HCT116 (cell line): ENCODE data around the gene MRPL30. TPM values are rescaled to one million over a fixed set of nuclear protein-coding genes. Genes with fewer than 3 reads are reported as not detected.

Experiments used
- ATAC-seq: fragments of 200-7000 bp; cut with Tn5 transposase; 2 replicates; pipeline ENCODE4 v1.9.1; 2020; ENCODE audit warnings: mild to moderate bottlenecking, moderate library complexity
- BruUV-seq: library from RNA; stranded (reverse); fragments of 400-500 nt; replicated peaks from 2 replicates; lab custom pipeline; 2021; lab: Mats Ljungman, UMichigan
- CTCF ChIA-PET: fragments of 300-600 bp; sonication (Branson Sonifier 250); formaldehyde crosslinking; loops from one replicate; lab custom pipeline; 2021; ENCODE audit warnings: antibody characterized with exemption; lab: Charles Lee
- POLR2A ChIA-PET: fragments of 300-600, 350-600 bp; sonication (Branson Sonifier 250); formaldehyde crosslinking; loops from one replicate; lab custom pipeline; 2021; ENCODE audit warnings: antibody characterized with exemption; lab: Charles Lee
- RAD21 ChIA-PET, 2 experiments: fragments of 300-600 bp; sonication (Branson Sonifier 250); formaldehyde crosslinking; loops; one replicate each; lab custom pipeline; 2023; ENCODE audit warnings: low total read pairs in 2 of 2; ENCODE audit not compliant: uncharacterized antibody in 2 of 2, unreplicated experiment in 2 of 2, low non-redundant PET in 1 of 2; lab: Charles Lee
- DNase-seq: peaks from one replicate; pipeline ENCODE4 v3.0.0-alpha.2; 2010; ENCODE audit warnings: low read depth, low spot score
- H2AFZ ChIP-seq: fragments of 200-600 bp; shearing (Covaris generic), sonication (generic); 2 replicates; pipeline ENCODE4 v1.6.1; 2017; ENCODE audit warnings: low read depth, mixed run types, mixed read lengths, antibody characterized with exemption, low read length; ENCODE audit not compliant: poor library complexity, severe bottlenecking
- H3K27ac ChIP-seq: 2 replicates; pipeline ENCODE4 v1.5.1; 2012; ENCODE audit warnings: low read depth, low read length
- H3K27me3 ChIP-seq: fragments of 200-600 bp; sonication (generic); 2 replicates; pipeline ENCODE4 v1.6.1; 2016; ENCODE audit warnings: mixed run types, low read length, mixed read lengths; ENCODE audit not compliant: insufficient read depth
- H3K36me3 ChIP-seq, 2 experiments: fragments of 200-500 bp in 1 of 2; fragments of 200-600 bp in 1 of 2; sonication (Bioruptor generic) in 1 of 2; sonication (generic) in 1 of 2; 2 replicates each; pipeline versions ENCODE4 v1.5.1 to v1.6.1; 2014 to 2016; ENCODE audit warnings: low read length in 2 of 2, inconsistent platforms in 1 of 2, mixed read lengths in 1 of 2, mixed run types in 1 of 2; ENCODE audit not compliant: insufficient read depth in 2 of 2, control insufficient read depth in 1 of 2
- H3K4me1 ChIP-seq, 2 experiments: fragments of 200-600 bp in 1 of 2; sonication (generic) in 1 of 2; 2 replicates each; pipeline versions ENCODE4 v1.5.1 to v1.6.1; 2012 to 2017; ENCODE audit warnings: low read length in 2 of 2, inconsistent platforms in 1 of 2, mild to moderate bottlenecking in 1 of 2, mixed read lengths in 1 of 2, mixed run types in 1 of 2, moderate library complexity in 1 of 2; ENCODE audit not compliant: insufficient read depth in 2 of 2, control insufficient read depth in 1 of 2
- H3K4me2 ChIP-seq: fragments of 200-600 bp; sonication (generic); 2 replicates; pipeline ENCODE4 v1.6.1; 2017; ENCODE audit warnings: mixed run types, low read length, mixed read lengths
- H3K4me3 ChIP-seq, 2 experiments: fragments of 200-600 bp in 1 of 2; sonication (generic) in 1 of 2; replicated peaks in 1 of 2; 2 replicates each; pipeline ENCODE4 v1.5.1; 2011 to 2016; ENCODE audit warnings: low read length in 2 of 2, control low read depth in 1 of 2, low read depth in 1 of 2, mild to moderate bottlenecking in 1 of 2, mixed read lengths in 1 of 2, mixed run types in 1 of 2
- H3K79me2 ChIP-seq: fragments of 200-600 bp; sonication (generic); 2 replicates; pipeline ENCODE4 v1.6.1; 2017; ENCODE audit warnings: mild to moderate bottlenecking, mixed run types, low read length, moderate library complexity, mixed read lengths; ENCODE audit not compliant: insufficient read depth
- H3K9ac ChIP-seq: fragments of 200-600 bp; sonication (generic); 2 replicates; pipeline ENCODE4 v1.6.1; 2016; ENCODE audit warnings: low read length, mixed read lengths
- H3K9me2 ChIP-seq: fragments of 200-600 bp; sonication (generic), shearing (Covaris generic); 2 replicates; pipeline ENCODE4 v1.6.1; 2017; ENCODE audit warnings: mixed run types, mild to moderate bottlenecking, moderate library complexity; ENCODE audit not compliant: insufficient read depth
- H3K9me3 ChIP-seq, 2 experiments: fragments of 200-500 bp in 1 of 2; fragments of 200-600 bp in 1 of 2; sonication (Bioruptor generic) in 1 of 2; sonication (generic) in 1 of 2; 2 replicates each; pipeline ENCODE4 v1.6.1; 2014 to 2017; ENCODE audit warnings: low read length in 2 of 2, mixed read lengths in 2 of 2, inconsistent platforms in 1 of 2, low read depth in 1 of 2, mild to moderate bottlenecking in 1 of 2, mixed run types in 1 of 2, moderate library complexity in 1 of 2; ENCODE audit not compliant: control insufficient read depth in 1 of 2, insufficient read depth in 1 of 2
- H4K20me1 ChIP-seq: fragments of 200-600 bp; sonication (generic), shearing (Covaris generic); 2 replicates; pipeline ENCODE4 v1.6.1; 2017; ENCODE audit warnings: mixed run types, mild to moderate bottlenecking, moderate library complexity; ENCODE audit not compliant: insufficient read depth
- CEBPB ChIP-seq: IDR thresholded peaks from 2 replicates; pipeline ENCODE4 v1.6.1; 2012; ENCODE audit warnings: low read depth
- EZH2 ChIP-seq: fragments of 200-600 bp; sonication (generic); IDR thresholded peaks from 2 replicates; pipeline ENCODE4 v1.6.1; 2017; ENCODE audit warnings: antibody characterized with exemption, mixed run types
- FOSL1 ChIP-seq: IDR thresholded peaks from 2 replicates; pipeline ENCODE4 v1.6.1; 2012; ENCODE audit warnings: low read depth
- JUND ChIP-seq: IDR thresholded peaks from 2 replicates; pipeline ENCODE4 v1.6.1; 2012
- RAD21 ChIP-seq: IDR thresholded peaks from 2 replicates; pipeline ENCODE4 v1.6.1; 2012; ENCODE audit warnings: low read depth, mild to moderate bottlenecking
- SIN3A ChIP-seq: IDR thresholded peaks from 2 replicates; pipeline ENCODE4 v1.6.1; 2012; ENCODE audit warnings: low read depth
- TCF7L2 ChIP-seq: IDR thresholded peaks from 2 replicates; pipeline ENCODE4 v1.7.0; 2011; ENCODE audit warnings: borderline replicate concordance, inconsistent platforms; ENCODE audit not compliant: insufficient read depth, insufficient read length; ENCODE audit errors: extremely low read depth
- YY1 ChIP-seq: IDR thresholded peaks from 2 replicates; pipeline ENCODE4 v1.6.1; 2011; ENCODE audit warnings: low read length, low read depth, moderate library complexity, mild to moderate bottlenecking; ENCODE audit not compliant: insufficient replicate concordance; ENCODE audit errors: extremely low read depth
- ZFX ChIP-seq: fragments of 450-650 bp; IDR thresholded peaks from 2 replicates; pipeline ENCODE4 v1.6.1; 2017
- intact Hi-C: fragments of 100-400 bp; cut with micrococcal nuclease; formaldehyde crosslinking; loops from 2 replicates; pipeline ENCODE4 v1.10.0; 2022
- total RNA-seq: library from RNA; stranded (reverse); gene quantifications from one replicate; pipeline ENCODE4 v1.2.1, GENCODE V29; 2021; ENCODE audit not compliant: unreplicated experiment
- TF ChIP-seq, protein P1 (sequence below): IDR thresholded peaks from 2 replicates; pipeline ENCODE4 v1.6.1; 2012
- TF ChIP-seq, protein P2 (sequence below): IDR thresholded peaks from 2 replicates; pipeline ENCODE4 v1.6.1; 2012
- TF ChIP-seq, protein P3 (sequence below): IDR thresholded peaks from 2 replicates; pipeline ENCODE4 v1.6.1; 2011; ENCODE audit warnings: mild to moderate bottlenecking, low read length, moderate library complexity; ENCODE audit not compliant: insufficient replicate concordance; ENCODE audit errors: extremely low read depth
- TF ChIP-seq, protein P4 (sequence below): IDR thresholded peaks from 2 replicates; pipeline ENCODE4 v1.6.1; 2012; ENCODE audit warnings: low read depth

The MRPL30 gene
- total RNA-seq, 1 experiment from 2014 or later = 38.1 TPM

DNA sequence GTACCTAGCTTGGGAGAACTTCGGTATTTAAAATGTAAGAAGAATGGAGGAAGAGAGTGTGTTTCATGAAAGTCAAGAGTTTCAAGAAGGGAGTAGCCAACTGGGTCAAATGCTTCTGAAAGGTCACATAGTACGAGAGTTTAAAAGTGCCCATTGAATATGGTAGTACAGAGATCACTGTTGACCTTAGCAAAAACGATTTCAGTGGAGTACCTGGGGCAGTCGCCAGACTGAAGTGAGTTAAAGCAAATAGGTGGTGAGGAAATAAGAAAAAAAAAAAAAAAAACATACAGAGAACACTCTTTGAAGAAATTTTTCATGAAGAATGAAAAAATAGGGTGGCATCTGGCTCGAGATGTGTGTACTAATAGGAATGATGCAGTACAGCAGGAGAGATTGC, 14.8 kb upstream of the MRPL30 start:
- intact Hi-C loops = no loop called here
- no TSS peak for BruUV-seq
- Histone ChIP-seq H3K79me2 (no peaks in the 10 kb centered on the region), H3K27me3 (no peaks in the 10 kb centered on the region), H3K4me1 (no peaks in the 10 kb centered on the region), H3K27ac (no peak overlapping the region), H4K20me1 (no peaks in the 10 kb centered on the region; the same call in 1 of the 2 replicates), H2AFZ (no peak overlapping the region), H3K9me2 (no peaks in the 10 kb centered on the region), H3K4me3 (no peak overlapping the region), H3K9ac (no peak overlapping the region), H3K4me2 (no peak overlapping the region), H3K9me3 (no peaks in the 10 kb centered on the region), H3K36me3 (peaks cover 8 to 14% of the 10 kb centered on the region in 2 experiments; a peak in 3 of 4 replicates)
- TF ChIP-seq RAD21 (no peak), ZFX (no peak), SIN3A (no peak)
- TF ChIP-seq, protein P1, sequence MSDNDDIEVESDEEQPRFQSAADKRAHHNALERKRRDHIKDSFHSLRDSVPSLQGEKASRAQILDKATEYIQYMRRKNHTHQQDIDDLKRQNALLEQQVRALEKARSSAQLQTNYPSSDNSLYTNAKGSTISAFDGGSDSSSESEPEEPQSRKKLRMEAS = no peak
- POLR2A ChIA-PET = no interaction called here
- CTCF ChIA-PET = no interaction called here
- ATAC-seq (no peak), DNase-seq (no peak)
- RAD21 ChIA-PET = no interaction called here

DNA sequence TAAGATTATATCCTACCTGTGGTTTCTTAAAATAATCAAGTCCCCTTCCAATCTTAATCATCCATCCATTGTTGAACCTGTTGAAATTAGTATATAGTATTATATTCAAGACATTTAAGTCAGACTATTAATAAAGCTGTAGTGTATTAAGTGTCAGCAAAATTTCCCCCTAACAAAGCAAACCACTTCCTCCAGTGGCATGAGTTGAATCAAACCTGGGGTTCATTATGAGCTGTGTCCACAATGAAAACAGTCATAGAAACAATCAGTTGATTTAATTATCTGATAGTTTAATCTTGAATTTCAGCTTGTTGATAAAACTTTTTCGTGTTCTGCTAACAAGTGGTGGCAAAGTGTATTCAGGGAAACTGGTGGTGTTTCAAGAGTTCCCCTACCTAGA, 11.4 kb upstream of the MRPL30 start:
- no TSS peak for BruUV-seq

More for the DNA sequence above, 11.4 kb upstream of the MRPL30 start:
- Histone ChIP-seq H3K4me3 (no peak overlapping the region), H3K27ac (no peak overlapping the region), H3K4me2 (no peak overlapping the region), H3K9me3 (no peaks in the 10 kb centered on the region), H3K9me2 (no peaks in the 10 kb centered on the region), H2AFZ (no peak overlapping the region), H3K9ac (no peak overlapping the region), H3K27me3 (no peaks in the 10 kb centered on the region), H3K36me3 (peaks cover 16 to 18% of the 10 kb centered on the region in 2 experiments; a peak in 3 of 4 replicates), H4K20me1 (no peaks in the 10 kb centered on the region; the same call in 1 of the 2 replicates), H3K4me1 (no peaks in the 10 kb centered on the region), H3K79me2 (peaks cover 4% of the 10 kb centered on the region; the same call in 1 of the 2 replicates)
- TF ChIP-seq, protein P1 = no peak
- TF ChIP-seq, protein P2, sequence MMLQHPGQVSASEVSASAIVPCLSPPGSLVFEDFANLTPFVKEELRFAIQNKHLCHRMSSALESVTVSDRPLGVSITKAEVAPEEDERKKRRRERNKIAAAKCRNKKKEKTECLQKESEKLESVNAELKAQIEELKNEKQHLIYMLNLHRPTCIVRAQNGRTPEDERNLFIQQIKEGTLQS = no peak
- TF ChIP-seq JUND = no peak
- TF ChIP-seq CEBPB = no peak
- TF ChIP-seq, protein P3, sequence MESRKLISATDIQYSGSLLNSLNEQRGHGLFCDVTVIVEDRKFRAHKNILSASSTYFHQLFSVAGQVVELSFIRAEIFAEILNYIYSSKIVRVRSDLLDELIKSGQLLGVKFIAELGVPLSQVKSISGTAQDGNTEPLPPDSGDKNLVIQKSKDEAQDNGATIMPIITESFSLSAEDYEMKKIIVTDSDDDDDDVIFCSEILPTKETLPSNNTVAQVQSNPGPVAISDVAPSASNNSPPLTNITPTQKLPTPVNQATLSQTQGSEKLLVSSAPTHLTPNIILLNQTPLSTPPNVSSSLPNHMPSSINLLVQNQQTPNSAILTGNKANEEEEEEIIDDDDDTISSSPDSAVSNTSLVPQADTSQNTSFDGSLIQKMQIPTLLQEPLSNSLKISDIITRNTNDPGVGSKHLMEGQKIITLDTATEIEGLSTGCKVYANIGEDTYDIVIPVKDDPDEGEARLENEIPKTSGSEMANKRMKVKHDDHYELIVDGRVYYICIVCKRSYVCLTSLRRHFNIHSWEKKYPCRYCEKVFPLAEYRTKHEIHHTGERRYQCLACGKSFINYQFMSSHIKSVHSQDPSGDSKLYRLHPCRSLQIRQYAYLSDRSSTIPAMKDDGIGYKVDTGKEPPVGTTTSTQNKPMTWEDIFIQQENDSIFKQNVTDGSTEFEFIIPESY = no peak
- TF ChIP-seq, protein P4, sequence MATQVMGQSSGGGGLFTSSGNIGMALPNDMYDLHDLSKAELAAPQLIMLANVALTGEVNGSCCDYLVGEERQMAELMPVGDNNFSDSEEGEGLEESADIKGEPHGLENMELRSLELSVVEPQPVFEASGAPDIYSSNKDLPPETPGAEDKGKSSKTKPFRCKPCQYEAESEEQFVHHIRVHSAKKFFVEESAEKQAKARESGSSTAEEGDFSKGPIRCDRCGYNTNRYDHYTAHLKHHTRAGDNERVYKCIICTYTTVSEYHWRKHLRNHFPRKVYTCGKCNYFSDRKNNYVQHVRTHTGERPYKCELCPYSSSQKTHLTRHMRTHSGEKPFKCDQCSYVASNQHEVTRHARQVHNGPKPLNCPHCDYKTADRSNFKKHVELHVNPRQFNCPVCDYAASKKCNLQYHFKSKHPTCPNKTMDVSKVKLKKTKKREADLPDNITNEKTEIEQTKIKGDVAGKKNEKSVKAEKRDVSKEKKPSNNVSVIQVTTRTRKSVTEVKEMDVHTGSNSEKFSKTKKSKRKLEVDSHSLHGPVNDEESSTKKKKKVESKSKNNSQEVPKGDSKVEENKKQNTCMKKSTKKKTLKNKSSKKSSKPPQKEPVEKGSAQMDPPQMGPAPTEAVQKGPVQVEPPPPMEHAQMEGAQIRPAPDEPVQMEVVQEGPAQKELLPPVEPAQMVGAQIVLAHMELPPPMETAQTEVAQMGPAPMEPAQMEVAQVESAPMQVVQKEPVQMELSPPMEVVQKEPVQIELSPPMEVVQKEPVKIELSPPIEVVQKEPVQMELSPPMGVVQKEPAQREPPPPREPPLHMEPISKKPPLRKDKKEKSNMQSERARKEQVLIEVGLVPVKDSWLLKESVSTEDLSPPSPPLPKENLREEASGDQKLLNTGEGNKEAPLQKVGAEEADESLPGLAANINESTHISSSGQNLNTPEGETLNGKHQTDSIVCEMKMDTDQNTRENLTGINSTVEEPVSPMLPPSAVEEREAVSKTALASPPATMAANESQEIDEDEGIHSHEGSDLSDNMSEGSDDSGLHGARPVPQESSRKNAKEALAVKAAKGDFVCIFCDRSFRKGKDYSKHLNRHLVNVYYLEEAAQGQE = no peak
- no peak for TF ChIP-seq FOSL1
- TF ChIP-seq TCF7L2 = no peak
- TF ChIP-seq YY1 = no peak
- no peak for TF ChIP-seq EZH2
- intact Hi-C loops = no loop called here
- no peak for DNase-seq
- CTCF ChIA-PET = no interaction called here
- POLR2A ChIA-PET = interaction anchor here (0.7 kb wide), 1 partner anchor 8 kb away, joined by 5 read pairs; no protein-coding TSS in a partner anchor
- ATAC-seq = no peak
- RAD21 ChIA-PET = no interaction called here
